HepG2 (cell line): ENCODE data around the gene IFT122. TPM values are rescaled to one million over a fixed set of nuclear protein-coding genes. Genes with fewer than 3 reads are reported as not detected.

Experiments used
- ATAC-seq: fragments of 200-7000 bp; cut with Tn5 transposase; 3 replicates; pipeline ENCODE4 v1.9.1; 2020; ENCODE audit warnings: mild to moderate bottlenecking, moderate library complexity
- BruUV-seq: library from RNA; stranded (reverse); fragments of 400-500 nt; replicated peaks from 2 replicates; lab custom pipeline; 2021; lab: Mats Ljungman, UMichigan
- CTCF ChIA-PET: fragments of 300-600 bp; formaldehyde crosslinking; extraction: SDS; loops from one replicate; lab custom pipeline; 2021; ENCODE audit warnings: low total read pairs, inconsistent platforms, low intra/inter-chr PET ratio; lab: Yijun Ruan, JAX
- POLR2A ChIA-PET: fragments of 350-600 bp; sonication (Branson Sonifier 250); formaldehyde crosslinking; loops from one replicate; lab custom pipeline; 2020; ENCODE audit warnings: antibody characterized with exemption, inconsistent platforms; lab: Yijun Ruan, JAX
- DNase-seq: peaks from one replicate; pipeline ENCODE4 v3.0.0-alpha.2; 2015; ENCODE audit warnings: low spot score
- FAIRE-seq: peaks from 3 replicates; lab custom pipeline; 2011; peaks lifted over from hg19 to GRCh38; lab: Jason Lieb, UNC
- H2AFZ ChIP-seq: one replicate; pipeline ENCODE4 v1.6.1; 2011; ENCODE audit warnings: low read length, inconsistent platforms
- H3K27ac ChIP-seq: fragments of 300-600 bp; 3 replicates; pipeline ENCODE4 v1.8.0; 2011; ENCODE audit warnings: mixed run types, mild to moderate bottlenecking, mixed read lengths, low read length, inconsistent platforms; ENCODE audit not compliant: insufficient read depth; ENCODE audit errors: extremely low read length
- H3K27me3 ChIP-seq, 2 experiments: fragments of 200-600 bp in 1 of 2; 2 replicates in 1 of 2; 3 replicates in 1 of 2; pipeline versions ENCODE4 v1.6.0 to v1.8.0; 2011; ENCODE audit warnings: low read length in 2 of 2, mild to moderate bottlenecking in 2 of 2, moderate library complexity in 2 of 2, inconsistent platforms in 1 of 2; ENCODE audit not compliant: insufficient read depth in 2 of 2, control insufficient read depth in 1 of 2
- H3K36me3 ChIP-seq, 2 experiments: fragments of 200-600 bp in 1 of 2; replicated peaks in 1 of 2; 2 replicates in 1 of 2; 3 replicates in 1 of 2; pipeline versions ENCODE4 v1.5.1 to v1.8.0; 2011; ENCODE audit warnings: low read length in 2 of 2, inconsistent platforms in 1 of 2; ENCODE audit not compliant: insufficient read depth in 2 of 2, control insufficient read depth in 1 of 2
- H3K4me1 ChIP-seq: 2 replicates; pipeline ENCODE4 v1.5.1; 2012; ENCODE audit warnings: low read length, inconsistent platforms; ENCODE audit not compliant: insufficient read depth
- H3K4me2 ChIP-seq: 2 replicates; pipeline ENCODE4 v1.6.0; 2011; ENCODE audit warnings: low read depth, low read length, inconsistent platforms
- H3K4me3 ChIP-seq, 3 experiments: fragments of 200-600 bp in 1 of 3; sonication (generic), shearing (Covaris generic) in 1 of 3; replicated peaks in 1 of 3; 2 replicates each; pipeline ENCODE4 v1.5.1; 2011 to 2016; ENCODE audit warnings: low read length in 3 of 3, inconsistent platforms in 2 of 3, low read depth in 2 of 3, mild to moderate bottlenecking in 2 of 3, control low read depth in 1 of 3, mixed read lengths in 1 of 3; ENCODE audit not compliant: insufficient read depth in 1 of 3
- H3K79me2 ChIP-seq: one replicate; pipeline ENCODE4 v1.6.1; 2011; ENCODE audit warnings: low read length, inconsistent platforms; ENCODE audit not compliant: insufficient read depth
- H3K9ac ChIP-seq: 2 replicates; pipeline ENCODE4 v1.6.0; 2011; ENCODE audit warnings: mild to moderate bottlenecking, low read depth, low read length, inconsistent platforms; ENCODE audit not compliant: insufficient read depth
- H3K9me3 ChIP-seq: 2 replicates; pipeline ENCODE4 v1.5.1; 2012; ENCODE audit warnings: mild to moderate bottlenecking, low read length
- H4K20me1 ChIP-seq: 2 replicates; pipeline ENCODE4 v1.6.0; 2011; ENCODE audit warnings: inconsistent platforms, mild to moderate bottlenecking, low read length, moderate library complexity; ENCODE audit not compliant: insufficient read depth
- CEBPB ChIP-seq: IDR thresholded peaks from 2 replicates; pipeline ENCODE4 v1.6.1; 2011; ENCODE audit warnings: low read depth, low read length, improper control_type of control experiment, borderline replicate concordance
- EP300 ChIP-seq, 3 experiments: sonication (generic) in 1 of 3; formaldehyde crosslinking in 1 of 3; IDR thresholded peaks; 2 replicates each; pipeline versions ENCODE4 v1.5.1 to v1.6.1; 2011 to 2020; ENCODE audit warnings: low read depth in 2 of 3, low read length in 2 of 3, borderline replicate concordance in 1 of 3, improper control_type of control experiment in 1 of 3, mild to moderate bottlenecking in 1 of 3, missing genetic modification reagents in 1 of 3, moderate library complexity in 1 of 3
- HNRNPLL ChIP-seq: fragments of 200-400 bp; formaldehyde crosslinking; IDR thresholded peaks from 2 replicates; pipeline ENCODE4 v1.6.1; 2017; ENCODE audit warnings: mild to moderate bottlenecking, low read depth, low read length; ENCODE audit not compliant: poor library complexity, severe bottlenecking
- KLF9 ChIP-seq: IDR thresholded peaks from 2 replicates; pipeline ENCODE4 v1.6.1; 2016; ENCODE audit warnings: low read depth
- MAFK ChIP-seq, 2 experiments: IDR thresholded peaks in 1 of 2; conservative IDR thresholded peaks in 1 of 2; 2 replicates each; pipeline ENCODE4 v1.6.1; 2011; ENCODE audit warnings: improper control_type of control experiment in 2 of 2, low read length in 2 of 2
- MLLT10 ChIP-seq: sonication (generic); formaldehyde crosslinking; IDR thresholded peaks from 2 replicates; pipeline ENCODE4 v1.4.0; 2020; ENCODE audit warnings: missing genetic modification reagents
- MLXIP ChIP-seq: sonication (generic); formaldehyde crosslinking; IDR thresholded peaks from 2 replicates; pipeline ENCODE4 v1.9.0; 2021; ENCODE audit warnings: missing genetic modification reagents, borderline replicate concordance
- MTA3 ChIP-seq: sonication (generic); formaldehyde crosslinking; IDR thresholded peaks from 2 replicates; pipeline ENCODE4 v1.4.0; 2020; ENCODE audit warnings: missing genetic modification reagents
- NRL ChIP-seq: sonication (generic); formaldehyde crosslinking; IDR thresholded peaks from 2 replicates; pipeline ENCODE4 v1.5.0; 2020; ENCODE audit warnings: missing genetic modification reagents, mild to moderate bottlenecking, moderate library complexity, borderline replicate concordance
- PCBP2 ChIP-seq: fragments of 200-400 bp; formaldehyde crosslinking; optimal IDR thresholded peaks from 2 replicates; pipeline ENCODE3; 2018; ENCODE audit warnings: low read length, low read depth; ENCODE audit not compliant: poor library complexity, severe bottlenecking
- PHF5A ChIP-seq: IDR thresholded peaks from one replicate; pipeline ENCODE4 v1.6.1; 2018; ENCODE audit warnings: low read depth, missing genetic modification reagents; ENCODE audit not compliant: unreplicated experiment
- SOX5 ChIP-seq: IDR thresholded peaks from 2 replicates; pipeline ENCODE4 v1.6.1; 2016; ENCODE audit warnings: borderline replicate concordance
- THAP7 ChIP-seq: sonication (generic); formaldehyde crosslinking; IDR thresholded peaks from 2 replicates; pipeline ENCODE4 v1.8.1; 2023; ENCODE audit warnings: mild to moderate bottlenecking, missing genetic modification reagents
- ZIK1 ChIP-seq: sonication (generic); formaldehyde crosslinking; IDR thresholded peaks from 2 replicates; pipeline ENCODE4 v1.5.0; 2020; ENCODE audit warnings: mild to moderate bottlenecking, low read depth, missing genetic modification reagents, borderline replicate concordance
- ZNF331 ChIP-seq: sonication (generic); formaldehyde crosslinking; IDR thresholded peaks from 2 replicates; pipeline ENCODE4 v1.4.0; 2020; ENCODE audit warnings: missing genetic modification reagents
- ZNF615 ChIP-seq: sonication (generic); formaldehyde crosslinking; IDR thresholded peaks from 2 replicates; pipeline ENCODE4 v1.5.0; 2020; ENCODE audit warnings: mild to moderate bottlenecking, missing genetic modification reagents, borderline replicate concordance
- ZNF800 ChIP-seq: sonication (generic); formaldehyde crosslinking; IDR thresholded peaks from 2 replicates; pipeline ENCODE4 v1.4.0; 2020; ENCODE audit warnings: missing genetic modification reagents
- WGBS: methylation state at CpG from one replicate; pipeline ENCODE4 v1.1.6; 2017; ENCODE audit warnings: low lambda C conversion rate; 5-methylcytosine and 5-hydroxymethylcytosine counted together
- in situ Hi-C: cut with HindIII; loops from 2 replicates; pipeline ENCODE4 v1.10.0; 2017; ENCODE audit warnings: low pct_unique_long_range_greater_than_20kb; ENCODE audit not compliant: extremely low pct_ligation_motif_present
- intact Hi-C: fragments of 100-400 bp; cut with micrococcal nuclease; formaldehyde crosslinking; loops from one replicate; pipeline ENCODE4 v1.10.0; 2022; ENCODE audit not compliant: unreplicated experiment
- polyA plus RNA-seq, 8 experiments: library from polyadenylated mRNA; depleted of rRNA in 3 of 8; stranded (reverse) in 7 of 8; unstranded in 1 of 8; fragments of >200 nt; fragmentation: Illumina TruSeq in 4 of 8; extraction: Trizol in 4 of 8; gene quantifications; 2 replicates each; pipeline versions ENCODE4 v1.2.1 to v1.2.3, GENCODE V29; 2011 to 2016; ENCODE audit warnings: low read depth in 4 of 8, missing spikeins in 1 of 8, mixed read lengths in 1 of 8; ENCODE audit not compliant: insufficient read depth in 1 of 8
- total RNA-seq, 5 experiments: library from RNA; depleted of rRNA; stranded (reverse); fragments of >200 nt; fragmentation: Illumina TruSeq; extraction: Trizol; gene quantifications; 2 replicates each; pipeline ENCODE4 v1.2.3, GENCODE V29; 2016; ENCODE audit warnings: low read depth in 1 of 5

The IFT122 gene
- total and polyA plus RNA-seq, 2 of the 13 experiments (the other 11 are each of a cell fraction or from before 2014, with no cell fraction given): 10.1 to 10.3 TPM

- intact Hi-C loops: no loop called here
- DNase-seq (no peak), FAIRE-seq (no peak), ATAC-seq (no peak)
- no peaks in the 10 kb centered on the region for H3K9me3 ChIP-seq
- H4K20me1 ChIP-seq: no peaks in the 10 kb centered on the region
- POLR2A ChIA-PET: interaction anchor here (0.8 to 1.5 kb wide), 3 partner anchors 9 to 30 kb away, joined by 3 to 5 read pairs (median 5); partner anchors contain the start of genes IFT122 and MBD4
- H2AFZ ChIP-seq: no peak overlapping the region
- H3K79me2 ChIP-seq: no peaks in the 10 kb centered on the region
- H3K27ac ChIP-seq: no peak overlapping the region
- 0 out of 5 replicates have a peak, but pooled peaks cover 0 to 2% of the 10 kb centered on the region in 2 experiments for H3K36me3 ChIP-seq
- H3K4me3 ChIP-seq: no peak overlapping the region
- no peaks in the 10 kb centered on the region for H3K27me3 ChIP-seq
- H3K4me2 ChIP-seq: no peak overlapping the region
- no peak overlapping the region for H3K9ac ChIP-seq
- in situ Hi-C loops: no loop called here
- WGBS: 88% methylated on average over 2 of the region's 2 CpGs
- CTCF ChIA-PET: no interaction called here
- peaks cover 30% of the 10 kb centered on the region for H3K4me1 ChIP-seq
- no TSS peak for BruUV-seq
- TF ChIP-seq THAP7 (CRISPR knock-in tag) (no peak), SOX5 (CRISPR knock-in tag) (no peak), HNRNPLL (no peak), MAFK (conservative IDR thresholded peaks at IDR 0.05 in 1 of 2, IDR thresholded peaks at IDR 0.05 in 1 of 2; ENCODE audit: low read length in 2 of 2) (no peak), MLXIP (CRISPR knock-in tag) (no peak), PHF5A (CRISPR knock-in tag) (no peak), EP300 (IDR thresholded peaks at IDR 0.05; ENCODE audit: low read depth in 2 of 2, low read length in 2 of 2) (no peak), EP300 (CRISPR knock-in tag; IDR thresholded peaks at IDR 0.05; ENCODE audit: borderline replicate concordance) (no peak), ZNF615 (CRISPR knock-in tag) (no peak), CEBPB (peak; percentile 70), ZNF331 (CRISPR knock-in tag) (no peak), MTA3 (no peak), MLLT10 (CRISPR knock-in tag) (no peak), NRL (CRISPR knock-in tag) (no peak), KLF9 (CRISPR knock-in tag) (no peak), ZNF800 (CRISPR knock-in tag) (no peak), ZIK1 (CRISPR knock-in tag) (no peak), PCBP2 (no peak)
These were observed 30.5 kb upstream of the IFT122 start for GRCh38 chr3:129409541-129409940.
